GM19438 (cell line): ENCODE measurements around the gene UNC13B.
"Not testable (repeated sequence)": the region's sequence is repeated elsewhere in the genome, so short reads cannot be mapped to it uniquely, and the experiment has no call there.

Experiments
- ATAC-seq: cut with Tn5 transposase; IDR thresholded peaks from one replicate; pipeline ENCODE4 v1.9.1; 2021; ENCODE audit warnings: low read depth; ENCODE audit not compliant: unreplicated experiment

UNC13B gene

GRCh38 chr9:35211854-35212253 lies 50.0 kb downstream of the UNC13B start:
- no peak for ATAC-seq

DNA sequence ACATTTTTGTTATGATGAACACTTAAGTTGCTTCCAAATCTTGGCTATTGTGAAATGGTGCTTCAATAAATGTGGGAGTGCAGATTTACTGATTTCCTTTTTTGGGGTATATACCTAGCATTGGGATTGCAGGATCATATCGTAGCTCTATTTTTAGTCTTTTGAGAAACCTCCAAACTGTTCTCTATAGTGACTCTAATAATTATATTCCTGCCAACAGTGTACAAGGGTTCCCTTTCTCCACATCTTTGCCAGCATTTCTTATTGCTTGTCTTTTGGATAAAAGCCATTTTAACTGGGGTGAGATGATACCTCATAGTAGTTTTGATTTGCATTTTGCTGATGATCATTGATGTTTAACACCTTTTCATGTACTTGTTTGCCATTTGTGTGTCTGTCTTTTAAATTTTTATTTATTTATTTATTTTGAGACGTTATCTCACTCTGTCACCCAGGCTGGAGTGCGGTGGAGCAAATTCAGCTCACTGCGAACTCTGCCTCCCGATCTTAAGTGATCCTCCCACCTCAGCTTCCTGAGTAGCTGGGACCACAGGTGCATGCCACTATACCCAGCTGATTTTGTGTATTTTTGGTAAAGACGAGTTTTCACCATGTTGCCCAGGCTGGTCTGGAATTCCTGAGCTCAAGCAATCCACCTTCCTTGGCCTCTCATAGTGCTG lies 59.0 kb downstream of the UNC13B start:
- no peak for ATAC-seq

- no peak for ATAC-seq
Measured at GRCh38 chr9:35225677-35226076, 63.9 kb downstream of the UNC13B start.

- no peak for ATAC-seq
Measured at GRCh38 chr9:35226651-35227050, 64.8 kb downstream of the UNC13B start.

DNA sequence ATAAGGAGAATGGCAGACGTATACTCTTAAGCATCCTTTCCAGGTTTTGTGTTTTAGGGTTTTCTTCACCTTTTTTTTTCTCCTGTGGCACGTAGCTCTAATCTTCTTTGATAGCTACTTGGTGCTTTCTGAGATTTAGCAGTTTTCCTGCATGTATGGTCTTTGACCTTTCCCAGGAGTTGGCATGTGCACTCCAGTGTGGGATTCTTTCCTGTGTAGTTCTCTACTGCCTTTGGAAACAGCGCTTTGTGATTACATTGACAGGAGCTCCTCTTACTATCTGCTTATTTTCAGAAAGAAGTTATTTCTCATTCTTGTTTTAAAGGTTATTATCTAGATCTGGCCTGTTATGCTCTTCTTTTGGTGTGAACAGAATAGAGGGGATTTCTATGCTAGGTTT lies 65.5 kb downstream of the UNC13B start:
- ATAC-seq = no peak

GRCh38 chr9:35229066-35229778 lies 67.4 kb downstream of the UNC13B start:
- no peak for ATAC-seq

DNA sequence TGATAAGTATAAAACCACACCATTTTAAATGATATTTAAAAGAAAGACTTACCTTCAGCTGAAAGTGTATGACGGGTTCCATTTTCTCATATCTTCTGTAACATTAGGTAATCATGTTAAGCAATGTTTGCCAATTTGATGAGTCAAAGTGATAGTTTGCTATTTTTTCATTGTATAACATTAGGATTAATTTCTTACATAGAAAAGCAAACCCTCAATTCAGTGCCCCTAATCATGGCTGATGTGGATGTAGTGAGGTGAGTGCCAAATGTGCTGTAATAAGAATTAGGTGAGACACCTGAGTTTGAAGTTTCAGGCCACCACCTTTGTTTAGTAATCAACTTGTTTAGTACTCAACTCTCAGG lies 68.0 kb downstream of the UNC13B start:
- ATAC-seq = no peak

DNA sequence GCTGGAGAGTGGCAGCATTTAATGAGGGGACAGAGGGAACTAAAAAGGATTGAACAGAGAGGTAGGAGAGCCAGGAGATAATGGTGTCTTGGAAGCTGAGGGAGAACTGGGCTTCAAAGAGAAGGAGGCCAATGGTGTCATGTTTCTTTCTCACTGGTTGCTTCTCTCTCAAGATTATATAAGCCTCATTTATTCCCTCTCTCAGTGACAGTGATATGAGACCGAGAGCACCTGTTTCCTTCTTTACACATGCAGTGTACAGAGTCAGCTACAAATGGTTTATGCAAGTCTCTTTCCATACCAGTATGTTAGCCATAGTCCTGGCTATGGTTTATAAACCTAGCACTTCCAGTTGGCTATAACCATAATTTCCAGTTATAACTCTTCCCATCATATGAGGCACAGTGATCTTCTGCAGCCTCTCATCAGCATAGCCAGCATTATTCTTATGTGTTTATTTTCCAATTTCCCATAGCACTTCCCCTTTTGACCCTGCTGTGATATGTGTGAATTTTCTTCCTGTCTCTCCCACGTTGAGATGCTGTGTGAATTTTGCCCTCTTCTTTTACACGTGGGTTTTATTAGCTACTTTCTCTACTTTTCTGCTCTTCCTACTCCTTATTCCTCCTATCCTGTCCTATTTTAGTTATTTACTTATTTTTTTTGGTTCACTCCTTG lies 71.2 kb downstream of the UNC13B start:
- no peak for ATAC-seq

DNA sequence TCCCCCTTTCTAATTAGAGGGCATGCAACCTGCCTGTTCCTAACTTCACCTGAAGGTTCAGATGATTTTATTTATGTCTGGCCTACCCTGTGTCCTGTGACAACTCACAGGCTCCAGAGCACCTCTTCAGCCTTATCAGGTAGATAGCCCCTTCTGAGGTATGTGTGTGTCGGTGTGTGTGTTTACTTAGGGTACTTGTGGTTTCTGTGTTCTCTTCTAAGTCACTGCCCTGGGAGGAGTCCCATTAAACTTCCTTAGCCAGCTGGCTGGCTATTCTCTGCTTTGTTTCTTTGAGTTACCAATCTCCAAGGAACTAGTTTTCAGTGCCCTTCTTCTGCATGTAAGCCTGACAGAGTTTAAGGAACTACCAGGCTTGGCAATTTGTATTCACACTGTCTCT lies 74.9 kb downstream of the UNC13B start:
- ATAC-seq = no peak

GRCh38 chr9:35237311-35237710 lies 75.5 kb downstream of the UNC13B start:
- ATAC-seq = no peak

GRCh38 chr9:35245945-35246344 lies 84.1 kb downstream of the UNC13B start:
- not testable (repeated sequence) for ATAC-seq

- no peak for ATAC-seq
Measured at GRCh38 chr9:35253075-35253474, 91.3 kb downstream of the UNC13B start.

DNA sequence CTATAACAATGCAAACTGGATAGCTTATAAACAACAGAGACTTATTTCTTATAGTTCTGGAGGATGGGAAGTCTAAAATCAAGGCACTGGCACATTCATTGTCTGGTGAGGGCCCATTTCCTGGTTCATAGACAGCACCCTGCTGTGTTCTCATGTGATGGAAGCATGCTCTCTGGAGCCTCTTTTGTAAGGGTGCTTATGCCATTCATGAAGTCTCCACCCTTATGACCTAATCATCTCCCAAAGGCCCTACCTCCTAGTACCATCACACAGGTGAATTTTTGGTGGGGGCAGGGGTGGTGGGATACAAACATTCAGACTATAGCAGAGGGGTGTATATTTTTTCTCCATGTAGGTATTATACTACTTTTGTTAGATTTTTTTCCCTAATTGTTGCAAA lies 92.4 kb downstream of the UNC13B start:
- no peak for ATAC-seq

DNA sequence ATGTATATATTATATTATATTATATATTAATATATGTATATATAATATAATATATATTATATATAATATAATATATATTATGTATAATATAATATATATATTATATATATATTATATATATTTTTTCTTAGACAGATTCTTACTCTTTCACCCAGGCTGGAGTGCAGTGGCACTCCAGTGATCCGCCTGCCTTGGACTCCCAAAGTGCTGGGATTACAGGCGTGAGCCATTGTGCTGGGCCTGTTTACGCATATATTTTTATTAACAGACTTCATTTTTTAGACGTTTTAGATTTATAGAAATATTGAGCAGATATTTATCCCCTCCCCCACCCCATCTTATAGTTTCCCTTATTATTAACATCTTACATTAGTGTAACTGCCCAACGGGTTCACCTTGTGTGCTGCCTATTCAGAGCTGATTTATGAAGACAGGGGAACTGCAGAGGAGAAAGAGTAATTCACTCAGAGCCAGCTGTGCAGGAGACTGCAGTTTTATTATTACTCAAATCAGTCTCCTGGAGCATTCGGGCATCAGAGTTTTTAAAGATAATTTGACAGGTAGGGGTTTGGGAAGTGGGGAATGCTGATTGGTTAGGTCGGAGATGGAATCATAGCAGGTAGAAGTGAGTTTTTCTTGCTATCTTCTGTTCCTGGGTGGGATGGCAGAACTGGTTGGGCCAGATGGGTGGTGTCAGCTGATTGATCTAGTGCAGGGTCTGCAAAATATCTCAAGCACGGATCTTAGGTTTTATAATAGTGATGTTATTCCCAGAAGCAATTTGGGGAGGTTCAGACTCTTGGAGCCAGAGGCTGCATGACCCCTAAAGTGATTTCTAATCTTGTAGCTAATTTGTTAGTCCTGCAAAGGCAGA lies 93.4 kb downstream of the UNC13B start:
- no peak for ATAC-seq

DNA sequence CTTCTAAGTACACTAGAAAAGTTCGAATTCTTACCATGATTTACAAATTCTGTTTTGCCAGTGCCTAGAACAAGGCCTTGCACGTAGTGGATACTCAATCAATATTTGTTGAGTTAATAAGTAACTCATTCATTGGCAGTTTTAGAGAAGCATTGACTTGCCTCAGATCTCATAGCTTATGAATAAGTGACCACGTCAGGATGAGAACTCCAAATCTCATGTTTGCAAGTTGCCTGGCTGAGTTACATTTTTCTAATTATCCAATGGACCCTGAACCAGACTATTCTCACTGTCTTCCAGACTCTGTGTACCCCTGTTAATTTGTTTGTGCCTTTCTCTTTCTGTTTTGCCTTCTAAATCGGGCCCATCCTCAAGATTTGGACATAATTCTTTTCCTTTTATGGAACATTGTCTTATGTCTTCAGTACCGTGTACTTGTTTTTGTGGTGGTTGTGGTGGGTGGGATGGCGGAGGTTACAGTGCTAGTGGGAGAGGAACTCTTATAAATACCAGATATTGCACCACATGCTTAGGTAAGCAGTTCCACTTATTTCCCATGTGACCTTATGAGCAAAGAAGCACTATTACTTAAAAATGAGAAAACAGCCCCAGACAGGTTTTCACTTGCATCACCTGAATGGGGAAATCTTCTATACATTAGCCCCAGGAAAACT lies 96.3 kb downstream of the UNC13B start:
- ATAC-seq = no peak

GRCh38 chr9:35258660-35259474 lies 97.1 kb downstream of the UNC13B start:
- no peak for ATAC-seq

GRCh38 chr9:35260186-35260585 lies 98.4 kb downstream of the UNC13B start:
- no peak for ATAC-seq

- ATAC-seq = no peak
Measured at GRCh38 chr9:35262064-35262463, 100.3 kb downstream of the UNC13B start.

- ATAC-seq = no peak
Measured at GRCh38 chr9:35267710-35268109, 105.9 kb downstream of the UNC13B start.

DNA sequence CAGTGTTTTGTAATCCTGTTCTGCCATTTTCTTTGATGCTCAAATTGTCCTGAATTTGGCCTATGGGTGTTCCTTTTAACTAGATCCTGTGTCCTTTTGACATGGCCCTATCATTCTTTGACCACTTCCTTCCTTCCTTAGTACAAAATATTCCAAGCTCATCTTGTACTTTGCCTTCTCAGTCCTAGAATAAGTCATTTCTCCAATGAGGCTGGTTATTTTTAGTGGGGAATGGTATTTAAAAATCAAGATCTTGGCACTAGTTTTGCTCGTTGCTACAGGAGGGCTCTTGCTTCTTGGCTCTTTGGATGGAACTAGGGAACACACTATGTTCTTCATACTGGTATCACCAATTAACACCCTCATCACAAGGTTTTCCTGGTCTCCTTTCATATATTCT lies 108.1 kb downstream of the UNC13B start:
- no peak for ATAC-seq
